Stimulated activated CD8-positive, alpha-beta memory T cell treated with anti-CD3 and anti-CD28 coated beads, Interleukin-15, amount 100 ng/mL, for 24 hours (primary cell): ENCODE results near the gene ARHGEF4.

ENCODE experiments used
- DNase-seq: peaks from one replicate; pipeline ENCODE4 v3.0.0-alpha.2; 2020; ENCODE audit warnings: low read depth

ARHGEF4 gene

GRCh38 chr2:130852521-130853115 is 15.9 kb downstream of the ARHGEF4 start:
- no peak for DNase-seq

DNA sequence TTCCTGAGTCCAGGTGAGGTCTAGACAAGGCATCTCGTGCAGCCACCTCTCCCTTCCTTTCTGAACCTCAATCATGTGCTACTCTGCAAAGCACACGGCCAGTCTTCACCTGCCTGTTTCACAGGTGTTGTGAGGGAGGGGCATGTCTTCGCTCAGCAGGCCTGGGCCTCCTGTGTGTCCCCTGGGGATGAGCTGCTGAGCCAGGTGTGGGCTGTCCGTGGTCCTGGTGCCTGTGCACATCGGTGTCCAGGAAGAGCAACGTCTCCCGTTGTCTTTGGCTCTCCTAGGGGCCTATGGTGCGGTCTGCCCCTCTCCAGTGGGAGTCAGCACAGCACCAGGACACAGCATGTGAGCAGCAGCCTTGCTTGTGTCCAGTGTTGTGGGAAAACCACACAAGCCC is 16.7 kb downstream of the ARHGEF4 start:
- no peak for DNase-seq

DNA sequence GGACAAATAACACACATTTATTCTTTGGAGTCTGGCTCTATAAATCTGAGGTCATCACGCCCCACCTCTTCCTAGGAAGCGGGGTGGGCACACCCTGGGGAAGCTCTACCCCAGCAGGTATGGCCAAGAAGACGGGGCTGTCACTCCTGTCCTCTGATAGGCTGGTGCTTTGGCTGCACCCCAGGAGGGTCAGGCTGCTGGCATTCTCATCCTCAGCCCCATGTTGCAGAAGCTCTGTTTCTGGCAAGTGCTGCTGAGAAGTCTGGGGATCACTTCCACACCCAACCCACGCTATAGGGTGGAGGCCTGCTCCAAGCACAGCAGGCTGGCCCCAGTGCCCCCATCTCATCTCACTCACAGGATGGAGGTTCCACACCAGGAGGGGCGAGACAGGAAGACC is 17.6 kb downstream of the ARHGEF4 start:
- no peak for DNase-seq

DNA sequence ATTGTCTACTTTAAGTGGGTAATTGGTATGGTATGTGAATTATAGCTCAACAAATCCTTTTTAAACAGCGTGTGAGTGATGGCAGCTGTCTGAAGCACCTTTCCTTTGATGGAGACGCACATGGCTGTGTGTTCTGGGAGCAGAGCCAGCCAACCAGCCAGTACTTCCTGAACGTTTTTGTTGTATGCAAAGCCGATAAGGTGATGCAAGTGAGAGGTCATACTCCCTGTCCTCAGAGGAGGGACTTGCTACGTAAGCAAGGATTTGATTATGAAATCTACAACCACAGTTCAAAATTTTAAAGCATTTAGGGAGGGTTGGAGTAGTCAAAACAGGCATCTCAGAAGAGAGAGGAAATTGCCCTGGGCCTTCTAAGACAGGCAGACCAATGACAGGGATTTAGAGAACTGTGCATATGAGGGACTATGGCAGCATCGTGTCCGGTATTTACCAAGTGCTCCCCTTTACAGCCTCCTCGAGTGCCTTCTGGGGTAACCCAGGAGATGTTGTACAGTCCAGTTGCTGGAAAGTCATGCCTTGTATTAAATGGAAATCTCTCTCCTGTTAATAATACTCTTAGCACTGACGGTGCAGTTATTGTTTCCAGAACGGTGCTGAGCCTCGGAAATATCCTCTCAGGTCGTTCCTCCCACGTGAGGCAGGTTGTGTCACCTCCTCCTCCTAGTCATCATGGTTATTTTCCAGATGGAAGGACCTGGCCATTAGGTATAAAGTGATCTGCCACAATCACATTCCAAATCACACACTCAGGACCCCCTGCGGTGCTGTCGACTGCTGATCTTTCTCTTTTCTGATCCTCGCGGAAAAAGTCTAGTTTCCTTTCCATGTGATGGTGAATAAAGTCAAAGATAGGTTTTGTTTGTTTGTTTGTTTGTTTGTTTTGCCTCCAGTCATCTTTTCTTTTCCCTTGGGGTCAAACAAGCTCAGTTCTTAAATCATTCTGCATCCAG is 28.4 kb downstream of the ARHGEF4 start:
- DNase-seq, result no peak

DNA sequence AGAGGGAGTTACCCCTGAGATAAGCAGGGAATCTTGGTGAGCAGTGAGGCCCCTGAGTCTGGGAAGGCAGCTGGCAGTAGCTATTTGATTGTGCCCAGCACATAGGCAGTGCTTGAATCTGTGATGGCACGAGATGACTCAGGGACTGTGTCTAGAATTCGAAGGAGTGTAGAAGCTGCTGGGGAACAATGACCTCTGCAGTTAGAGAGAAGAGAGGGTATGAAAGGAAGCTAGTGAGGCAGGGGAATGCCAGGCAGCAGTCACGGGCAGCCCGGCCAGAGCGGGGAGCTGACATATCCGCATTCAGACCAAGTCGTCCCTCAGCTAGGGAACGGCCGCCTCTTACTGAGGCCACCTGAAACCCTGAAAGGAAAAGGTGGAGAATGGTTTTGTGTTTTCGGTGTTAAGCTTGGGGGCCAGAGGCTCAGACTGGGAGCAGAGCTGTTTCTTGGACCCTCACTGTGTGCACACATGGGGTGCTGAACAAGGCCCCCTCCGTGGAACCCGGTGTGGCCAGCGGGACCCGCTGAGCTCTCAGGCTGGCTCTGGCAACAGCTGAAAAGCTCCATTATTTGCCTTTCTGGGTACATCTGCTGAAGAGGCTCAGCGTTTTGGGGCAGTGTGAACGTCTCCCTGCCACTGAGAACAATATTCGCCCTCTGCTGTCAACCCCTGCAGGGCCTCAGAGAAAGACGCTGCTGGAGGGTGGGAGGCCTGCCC is 32.9 kb downstream of the ARHGEF4 start:
- no peak for DNase-seq

DNA sequence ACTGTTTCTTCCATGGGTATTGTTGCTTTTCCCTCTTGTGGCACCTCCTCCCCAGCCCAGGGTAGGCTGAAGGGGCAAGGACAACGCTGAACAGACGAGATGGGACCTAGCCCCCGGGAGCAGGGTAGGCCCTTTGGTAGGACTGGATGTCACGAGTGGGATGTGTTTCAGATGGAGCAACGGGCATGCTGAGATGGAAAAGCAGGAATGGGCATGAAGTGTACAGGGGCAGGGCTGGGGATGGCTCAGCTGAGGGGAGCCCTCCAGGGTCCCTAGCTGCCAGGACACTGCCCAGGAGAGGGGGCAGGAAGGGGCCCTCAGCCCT is 33.4 kb downstream of the ARHGEF4 start:
- no peak for DNase-seq

DNA sequence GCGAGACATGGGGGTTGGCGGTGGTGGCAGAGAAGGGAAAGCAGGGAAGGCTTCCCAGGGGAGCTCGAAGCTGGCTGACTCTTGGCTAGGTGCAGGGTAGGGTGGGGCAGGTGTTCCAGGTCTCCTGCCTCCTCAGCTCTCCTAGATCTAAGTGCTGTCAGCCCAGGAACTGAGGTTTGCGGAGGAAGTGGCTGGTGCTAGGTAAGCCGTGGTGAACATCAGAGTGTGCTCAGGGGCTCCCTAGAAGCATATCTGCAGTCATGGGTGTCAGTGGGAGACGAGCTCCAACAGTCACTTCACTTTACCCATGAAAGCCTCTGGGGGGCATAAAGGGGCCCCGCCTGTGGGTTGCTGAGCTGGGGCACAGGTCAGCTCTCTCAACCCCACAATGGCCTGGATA is 34.1 kb downstream of the ARHGEF4 start:
- DNase-seq, result no peak

DNA sequence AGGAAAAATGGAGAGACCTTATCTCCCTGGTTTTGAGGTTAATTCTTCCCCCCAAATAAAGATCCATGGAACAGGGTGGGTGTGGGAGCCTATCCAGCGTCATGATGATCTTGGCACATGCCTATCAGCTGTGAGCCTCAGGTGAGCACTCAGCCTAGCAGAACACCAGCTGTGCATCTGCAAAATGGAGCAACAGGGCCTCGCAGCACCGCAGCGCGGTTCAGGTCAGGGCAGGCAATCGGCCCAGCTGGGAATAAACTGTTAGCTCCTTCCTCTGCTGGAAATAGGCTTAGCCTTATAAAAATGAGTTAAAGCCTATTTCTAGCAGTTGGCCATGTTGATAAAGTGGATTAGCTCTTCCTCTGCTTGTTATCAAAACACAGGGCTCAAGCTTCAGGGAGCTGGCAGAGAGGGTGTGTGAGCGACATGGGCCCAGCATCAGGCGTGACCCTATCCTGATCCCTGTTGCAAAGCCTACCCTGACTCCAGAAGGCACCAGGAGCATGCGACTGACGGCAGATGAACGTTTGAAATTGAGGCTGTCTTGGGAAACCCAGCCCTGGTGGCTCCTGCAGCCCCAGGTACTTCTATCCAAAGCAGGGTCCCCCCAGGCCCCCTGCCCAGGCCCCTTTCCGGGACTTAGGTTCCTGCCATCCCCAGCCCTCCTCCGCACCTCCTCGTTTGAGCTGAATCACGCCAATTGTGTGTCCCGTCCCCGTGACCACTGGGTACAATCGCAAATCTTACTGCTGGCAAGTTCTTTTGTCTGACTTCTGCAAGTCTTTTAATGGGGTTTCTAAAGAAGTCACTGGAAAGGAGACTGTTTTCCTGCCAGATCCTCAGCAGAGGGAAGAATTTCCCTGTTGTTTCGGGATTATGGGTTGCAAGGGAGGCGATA is 35.4 kb downstream of the ARHGEF4 start:
- no peak for DNase-seq

GRCh38 chr2:130872741-130873125 is 36.0 kb downstream of the ARHGEF4 start:
- no peak for DNase-seq

DNA sequence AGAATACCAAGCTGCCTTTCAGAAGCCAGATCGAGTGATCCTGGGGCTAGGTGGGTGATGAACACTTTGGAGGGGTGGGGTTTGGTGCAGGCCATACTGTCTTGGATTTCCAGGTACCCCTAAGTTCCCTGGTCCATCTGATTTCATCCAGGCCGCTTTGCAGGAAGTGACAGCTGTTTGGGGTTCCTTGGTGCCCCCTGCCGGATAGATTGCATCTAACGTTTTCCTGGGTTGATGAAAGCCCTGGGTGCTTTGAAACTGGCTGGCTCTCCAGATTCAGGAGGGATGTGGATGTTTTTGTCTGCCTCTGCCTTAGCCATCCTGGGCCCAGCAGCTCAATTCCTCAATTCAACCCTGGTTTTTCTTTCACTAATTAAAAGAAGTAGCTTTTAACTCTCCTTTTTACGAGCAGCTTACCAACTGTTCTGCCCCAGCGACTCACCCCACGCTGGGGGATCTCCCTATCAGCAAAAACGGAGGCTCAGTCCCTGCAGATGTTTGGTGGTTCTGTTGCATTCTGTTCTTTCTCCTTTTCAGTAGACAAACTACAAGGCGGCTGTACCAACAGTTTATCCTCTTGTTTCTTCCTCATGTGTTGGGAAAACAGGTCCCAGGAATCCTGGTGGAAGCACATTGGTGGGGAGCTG is 37.1 kb downstream of the ARHGEF4 start:
- peak; percentile 23 for DNase-seq

DNA sequence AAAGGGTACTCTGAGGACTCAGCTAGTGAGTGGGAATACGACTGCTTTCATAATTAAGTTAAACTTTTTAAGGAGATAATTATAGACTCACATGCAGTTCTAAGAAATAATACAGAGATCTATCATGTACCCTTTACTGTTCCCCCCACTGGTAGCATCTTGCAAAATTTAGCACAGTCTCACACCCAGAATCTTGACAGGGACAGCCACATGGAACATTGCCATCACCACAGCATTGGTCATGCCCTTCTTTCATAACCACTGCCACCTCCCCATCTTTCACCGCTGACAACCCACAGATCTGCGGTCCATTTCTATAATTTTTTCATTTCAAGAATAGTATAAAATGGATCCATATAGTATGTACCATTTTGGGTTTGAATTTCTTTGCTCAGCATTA is 37.8 kb downstream of the ARHGEF4 start:
- DNase-seq, result no peak

- no peak for DNase-seq
Measured at GRCh38 chr2:130875935-130876334, 39.2 kb downstream of the ARHGEF4 start.

DNA sequence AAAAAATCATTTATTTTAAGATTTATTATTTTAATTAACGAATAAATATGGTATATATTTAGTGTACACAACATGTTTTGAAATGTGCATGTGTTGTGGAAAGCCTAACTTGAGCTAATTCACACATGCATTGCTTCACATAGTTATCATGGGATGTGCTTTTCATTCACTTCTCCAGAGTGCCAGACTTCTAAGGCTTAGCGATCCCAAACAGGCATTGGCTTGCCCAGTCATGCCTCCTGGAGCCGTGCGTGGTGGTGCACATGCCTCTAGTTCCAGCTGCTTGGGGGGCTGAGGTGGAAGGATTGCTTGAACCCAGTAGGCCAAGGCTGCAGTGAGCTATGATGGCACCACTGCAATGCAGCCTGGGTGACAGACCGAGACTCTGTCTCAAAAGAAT is 40.5 kb downstream of the ARHGEF4 start:
- no peak for DNase-seq

DNA sequence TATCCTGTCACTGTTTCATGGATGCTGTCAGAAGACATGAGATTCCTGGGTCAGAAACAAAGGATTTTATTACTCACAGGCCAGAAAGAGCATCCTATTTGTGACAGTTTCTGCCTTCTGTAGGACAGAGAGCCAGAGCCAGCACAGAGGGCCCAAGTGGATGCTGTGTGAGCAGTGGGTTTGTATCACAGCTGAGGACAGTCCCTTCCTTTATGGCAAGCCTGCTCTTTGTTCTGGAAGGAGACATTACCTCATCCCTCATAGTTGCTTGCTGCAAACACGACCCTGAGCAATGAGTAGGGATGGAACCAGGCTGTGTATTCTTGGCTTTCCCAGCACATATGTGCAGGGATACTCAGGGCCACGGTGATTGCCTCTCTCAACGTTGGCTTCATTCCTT is 41.6 kb downstream of the ARHGEF4 start:
- no peak for DNase-seq

GRCh38 chr2:130878933-130879332 is 42.2 kb downstream of the ARHGEF4 start:
- DNase-seq, result no peak

DNA sequence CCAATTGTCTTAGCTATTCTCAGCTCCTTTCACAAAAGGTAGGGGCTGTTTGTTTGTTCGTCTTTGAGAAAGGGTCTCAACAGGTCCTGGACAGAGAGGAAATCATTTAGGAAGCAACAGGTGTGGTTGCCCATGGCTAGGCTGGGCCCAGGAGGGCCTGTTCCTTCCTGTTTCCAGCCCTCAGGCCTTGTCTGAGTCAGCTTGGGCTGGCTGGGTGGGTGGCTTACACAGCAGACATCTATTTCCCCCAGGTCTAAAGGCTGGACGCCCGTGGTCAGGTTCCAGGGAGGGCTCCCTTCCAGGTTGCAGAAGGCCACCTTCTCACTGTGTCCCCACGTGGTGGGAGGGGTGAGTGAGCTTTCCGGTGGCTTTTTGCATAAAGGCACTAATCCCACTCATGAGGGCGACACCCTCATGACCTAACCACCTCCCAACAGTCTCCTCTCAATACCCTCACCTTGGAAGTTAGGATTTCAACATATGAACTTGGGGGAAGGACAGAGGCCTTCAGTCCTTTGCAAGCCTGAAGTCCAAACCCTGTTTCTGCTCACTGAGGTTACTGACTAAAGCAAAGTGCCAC is 45.5 kb downstream of the ARHGEF4 start:
- no peak for DNase-seq

DNA sequence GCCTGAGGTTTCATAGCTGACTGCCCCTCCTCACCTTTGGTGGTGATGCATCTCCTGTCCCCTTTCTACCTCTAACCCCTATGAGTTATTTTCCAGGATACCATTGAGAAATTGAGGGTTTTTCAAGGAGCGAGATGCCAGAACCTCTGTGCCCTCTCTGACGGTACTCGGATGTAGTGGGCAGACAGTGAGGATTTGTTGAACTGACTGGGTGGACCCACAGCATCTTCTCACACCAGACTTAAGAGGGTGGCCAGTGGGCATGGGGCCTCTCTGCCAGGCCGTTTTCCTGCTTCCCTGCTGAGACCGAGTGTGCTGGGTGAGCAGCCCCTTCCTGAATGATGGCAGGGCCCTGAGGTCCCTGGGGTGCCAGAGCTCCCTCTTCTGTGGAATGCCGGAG is 46.3 kb downstream of the ARHGEF4 start:
- no peak for DNase-seq

DNA sequence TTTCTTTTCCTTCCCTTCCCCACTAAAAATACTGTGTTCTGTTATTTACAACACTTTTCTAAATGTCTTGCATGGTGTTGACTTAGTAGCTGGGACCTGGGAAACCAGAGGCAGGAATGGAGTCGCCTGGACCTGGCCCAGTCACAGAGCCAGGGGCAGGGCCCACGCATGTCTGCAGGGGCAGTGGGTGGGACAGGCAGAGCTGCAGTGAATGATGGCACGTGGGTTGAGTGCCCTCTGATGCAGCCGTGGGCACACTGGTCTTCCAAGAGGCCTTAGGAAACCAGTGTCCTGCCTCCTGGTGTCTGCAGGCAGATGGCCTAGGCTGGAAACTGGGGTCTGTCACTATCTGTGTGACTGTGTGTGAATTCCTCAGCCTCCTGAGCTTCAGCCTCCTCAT is 46.8 kb downstream of the ARHGEF4 start:
- no peak for DNase-seq

DNA sequence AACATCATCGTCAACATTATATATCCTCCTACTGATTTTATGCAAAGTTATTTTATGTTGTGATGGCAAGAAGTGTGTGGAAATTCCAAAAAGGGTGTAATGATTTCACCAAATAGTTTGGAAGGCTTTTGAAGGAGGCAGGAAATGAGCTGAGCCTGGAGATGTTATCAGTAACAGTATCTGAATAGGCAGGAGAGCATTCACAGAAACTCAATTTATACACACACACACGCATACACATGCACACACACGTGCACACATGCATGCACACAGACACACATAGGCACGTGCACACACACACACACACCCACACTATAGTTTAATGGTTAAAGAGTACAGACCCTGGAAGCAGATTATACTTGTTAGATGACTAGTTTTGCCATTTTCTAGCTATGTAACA is 47.3 kb downstream of the ARHGEF4 start:
- DNase-seq, result no peak

- no peak for DNase-seq
Measured at GRCh38 chr2:130884503-130884902, 47.8 kb downstream of the ARHGEF4 start.

- no peak for DNase-seq
Measured at GRCh38 chr2:130887643-130888042, 50.9 kb downstream of the ARHGEF4 start.
